Erythroblast (primary cell): ENCODE measurements around the gene ASB6.

ENCODE experiments used
- GATA1 ChIP-seq: IDR thresholded peaks from 2 replicates; pipeline ENCODE4 v1.6.1; 2011; ENCODE audit warnings: low read depth, mild to moderate bottlenecking, control low read depth, low read length, moderate library complexity
- POLR2A ChIP-seq: IDR thresholded peaks from 2 replicates; pipeline ENCODE4 v1.6.1; 2011; ENCODE audit warnings: mild to moderate bottlenecking, low read length

GRCh38 chr9:129682381-129682780, 40.4 kb upstream of the ASB6 start:
- TF ChIP-seq POLR2A (no peak), GATA1 (no peak)
